Gastroesophageal sphincter (tissue), 4 donors: ENCODE data around the gene DRC7. TPM values are rescaled to one million over a fixed set of nuclear protein-coding genes. Genes with fewer than 3 reads are reported as not detected.

Source experiments
- ATAC-seq: fragments of 150-250 bp; one replicate; pipeline ENCODE4 v1.9.1; 2016; ENCODE audit warnings: mild to moderate bottlenecking, moderate library complexity
- H3K27ac ChIP-seq, 4 donors: fragments of 200-600 bp; sonication (generic) in 3 of 4; 1 replicate in 3 of 4; 2 replicates in 1 of 4; pipeline ENCODE4 v1.5.1; 2016 to 2019
- H3K27me3 ChIP-seq: fragments of 200-600 bp; sonication (generic); one replicate; pipeline ENCODE4 v1.5.1; 2019
- H3K36me3 ChIP-seq, 2 donors: fragments of 200-600 bp; sonication (generic); one replicate each; pipeline ENCODE4 v1.5.1; 2019; ENCODE audit warnings: control low read depth in 1 of 2
- H3K4me1 ChIP-seq, 3 donors: fragments of 200-600 bp; sonication (generic); 1 replicate in 2 of 3; 2 replicates in 1 of 3; pipeline ENCODE4 v1.5.1; 2016 to 2019; ENCODE audit warnings: control low read depth in 2 of 3
- H3K4me3 ChIP-seq, 2 donors: fragments of 200-600 bp; sonication (generic); one replicate each; pipeline ENCODE4 v1.5.1; 2019; ENCODE audit warnings: mild to moderate bottlenecking in 1 of 2, moderate library complexity in 1 of 2
- H3K9me3 ChIP-seq, 3 donors: fragments of 200-600 bp; sonication (generic); one replicate each; pipeline ENCODE4 v1.5.1; 2017 to 2019; ENCODE audit warnings: control low read depth in 2 of 3
- CTCF ChIP-seq, 4 experiments: fragments of 200-600 bp in 2 of 4; fragments of 450-650 bp in 2 of 4; sonication (generic) in 1 of 4; IDR thresholded peaks; one replicate each; pipeline ENCODE4 v1.5.1; 2017 to 2019; ENCODE audit warnings: antibody characterized with exemption in 4 of 4, mild to moderate bottlenecking in 2 of 4, moderate library complexity in 2 of 4
- EP300 ChIP-seq: sonication (generic); formaldehyde crosslinking; IDR thresholded peaks from one replicate; pipeline ENCODE4 v1.6.1; 2017; ENCODE audit warnings: antibody characterized with exemption, mild to moderate bottlenecking
- POLR2A ChIP-seq, 2 donors: fragments of 450-650 bp; IDR thresholded peaks; one replicate each; pipeline ENCODE4 v1.6.1; 2017; ENCODE audit warnings: antibody characterized with exemption in 2 of 2, mild to moderate bottlenecking in 2 of 2, moderate library complexity in 1 of 2
- POLR2AphosphoS5 ChIP-seq: sonication (generic); formaldehyde crosslinking; IDR thresholded peaks from one replicate; pipeline ENCODE4 v1.6.1; 2017; ENCODE audit warnings: antibody characterized with exemption
- WGBS, 2 donors: methylation state at CpG; one replicate each; pipeline ENCODE4 v1.1.5; 2018; ENCODE audit warnings: low coverage in 1 of 2; 5-methylcytosine and 5-hydroxymethylcytosine counted together
- total RNA-seq, 4 donors: library from RNA; depleted of rRNA; stranded (reverse); fragments of >200 nt; gene quantifications; one replicate each; pipeline ENCODE4 v1.1.0, GENCODE V29; 2016

DRC7 gene
- total RNA-seq, 4 donors from 2014 or later, result 0.15 TPM; not detected in 3

DNA sequence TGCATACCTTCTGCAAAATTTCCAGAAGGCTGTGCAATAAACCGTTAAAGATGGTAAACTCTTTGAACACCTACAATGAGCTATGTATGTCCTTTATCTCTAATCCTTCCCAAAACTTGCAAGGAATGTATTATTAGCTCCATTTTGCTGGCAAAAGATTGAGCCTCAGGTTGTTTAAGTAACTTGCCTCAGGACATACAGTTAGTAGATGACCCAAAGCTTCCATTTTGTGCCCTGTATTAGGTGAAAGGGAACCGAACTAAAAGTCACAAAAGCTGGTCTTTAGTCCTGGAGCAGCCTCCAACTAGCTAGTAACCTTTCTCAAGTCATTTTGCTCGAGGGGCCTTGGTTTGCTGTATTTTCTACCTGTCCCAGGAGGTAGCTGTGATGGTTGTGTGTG, 22.2 kb upstream of the DRC7 start:
- TF ChIP-seq POLR2AphosphoS5, result no peak
- no peak for TF ChIP-seq EP300
- TF ChIP-seq POLR2A (IDR thresholded peaks at IDR 0.05), result no peak
- TF ChIP-seq CTCF (IDR thresholded peaks at IDR 0.05), result no peak
- Histone ChIP-seq H3K9me3 (no peaks in the 10 kb centered on the region), H3K27ac (no peak overlapping the region), H3K4me1 (no peaks in the 10 kb centered on the region), H3K27me3 (peaks cover 29% of the 10 kb centered on the region), H3K4me3 (no peak overlapping the region), H3K36me3 (no peaks in the 10 kb centered on the region)
- 50 to 53% methylated on average over 2 to 3 of the region's 3 CpGs for WGBS, 2 donors
- no peak for ATAC-seq

- Histone ChIP-seq H3K36me3 (no peaks in the 10 kb centered on the region), H3K27me3 (peaks cover 27% of the 10 kb centered on the region), H3K4me1 (no peaks in the 10 kb centered on the region), H3K9me3 (no peaks in the 10 kb centered on the region), H3K4me3 (no peak overlapping the region), H3K27ac (no peak overlapping the region)
- WGBS, 2 donors, result 83% methylated on average over 2 of the region's 2 CpGs
- no peak for ATAC-seq
- no peak for TF ChIP-seq POLR2AphosphoS5
- no peak for TF ChIP-seq CTCF (IDR thresholded peaks at IDR 0.05)
- TF ChIP-seq POLR2A (IDR thresholded peaks at IDR 0.05), result no peak
- TF ChIP-seq EP300, result no peak
Measured at GRCh38 chr16:57672824-57673223, 21.8 kb upstream of the DRC7 start.

GRCh38 chr16:57675741-57676551, 18.7 kb upstream of the DRC7 start:
- Histone ChIP-seq H3K27me3 (peaks cover 26% of the 10 kb centered on the region), H3K9me3 (no peaks in the 10 kb centered on the region), H3K4me3 (no peak overlapping the region), H3K27ac (no peak overlapping the region), H3K36me3 (no peaks in the 10 kb centered on the region), H3K4me1 (no peaks in the 10 kb centered on the region)
- WGBS, 2 donors, result 35% methylated on average over 9 of the region's 12 CpGs
- TF ChIP-seq POLR2A (IDR thresholded peaks at IDR 0.05) (no peak), EP300 (no peak), POLR2AphosphoS5 (no peak), CTCF (IDR thresholded peaks at IDR 0.05) (no peak)
- ATAC-seq, result no peak

DNA sequence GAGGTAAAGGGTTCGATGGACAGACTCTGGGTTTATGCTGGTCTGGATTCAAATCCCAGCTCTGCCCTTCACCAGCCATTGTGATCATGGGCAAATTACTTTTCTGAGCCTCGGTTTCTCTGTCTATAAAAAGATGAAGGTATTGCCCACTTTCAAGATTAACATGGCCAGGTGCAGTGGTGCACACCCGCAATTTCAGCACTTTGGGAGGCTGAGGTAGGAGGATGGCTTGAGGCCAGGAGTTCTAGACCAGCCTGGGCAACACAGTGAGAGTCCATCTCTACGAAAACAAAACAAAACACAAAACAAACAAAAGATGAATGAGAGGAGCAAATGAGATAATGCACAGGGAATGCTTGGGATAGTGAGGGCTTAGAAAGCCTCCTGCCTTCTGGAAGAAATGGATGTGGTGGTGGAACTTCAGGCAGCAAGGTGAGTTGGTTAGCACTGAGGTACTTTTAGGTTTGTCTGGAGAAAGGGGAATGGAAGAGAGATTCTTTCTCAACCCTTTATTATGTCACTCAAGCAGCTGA, 18.0 kb upstream of the DRC7 start:
- no peak for ATAC-seq
- WGBS, 2 donors, result 64 to 72% methylated on average over 3 to 4 of the region's 4 CpGs
- H3K4me3 ChIP-seq, result no peak overlapping the region

More for the DNA sequence above, 18.0 kb upstream of the DRC7 start:
- TF ChIP-seq CTCF (IDR thresholded peaks at IDR 0.05), result no peak
- no peak for TF ChIP-seq POLR2A (IDR thresholded peaks at IDR 0.05)
- TF ChIP-seq EP300, result no peak
- no peak for TF ChIP-seq POLR2AphosphoS5
- peaks cover 26% of the 10 kb centered on the region for H3K27me3 ChIP-seq
- no peaks in the 10 kb centered on the region for H3K36me3 ChIP-seq
- H3K9me3 ChIP-seq, result no peaks in the 10 kb centered on the region
- no peaks in the 10 kb centered on the region for H3K4me1 ChIP-seq
- H3K27ac ChIP-seq, result no peak overlapping the region
